ENCODE measurements around the gene CUEDC2. TPM values are rescaled to one million over a fixed set of nuclear protein-coding genes. Genes with fewer than 3 reads are reported as not detected.

Gene CUEDC2
- total and polyA plus RNA-seq, 10 of the 15 experiments (the other 5 are each of a cell fraction or from before 2014, with no cell fraction given): 20.4 to 121 (median 75.0) TPM

GRCh38 chr10:102408728-102409603 is 23.4 kb downstream of the CUEDC2 start:
- 0 out of 3 replicates have a peak, but pooled peaks have one; percentile 8 for ATAC-seq
- no peaks in the 10 kb centered on the region for H3K79me2 ChIP-seq (ENCODE audit: control insufficient read depth, insufficient read depth, low read length)
- no peak overlapping the region for H3K9ac ChIP-seq (ENCODE audit: control insufficient read depth, insufficient read depth, low read length)
- in situ Hi-C loops (cut with MboI): loop anchor here (5.0 kb wide), 1 partner anchor 182 kb away; the partner anchor contains the start of gene ELOVL3
- H3K4me2 ChIP-seq (ENCODE audit: control insufficient read depth, insufficient read depth): peak overlapping the region; percentile 64; the same call in 1 of the 2 replicates
- peaks cover 5% of the 10 kb centered on the region; the same call in 1 of the 2 replicates for H4K20me1 ChIP-seq (ENCODE audit: control insufficient read depth, insufficient read depth)
- peaks cover 9% of the 10 kb centered on the region for H3K4me1 ChIP-seq (ENCODE audit: control insufficient read depth, insufficient read depth, low read length)
- no peaks in the 10 kb centered on the region for H3K36me3 ChIP-seq (ENCODE audit: control insufficient read depth in 2 of 2, insufficient read depth in 2 of 2, low read length in 1 of 2)
- H3K9me3 ChIP-seq (replicated peaks; ENCODE audit: control insufficient read depth, insufficient read depth, low read length): no peaks in the 10 kb centered on the region
- H3K27ac ChIP-seq (ENCODE audit: control insufficient read depth, insufficient read depth): no peak overlapping the region
- TF ChIP-seq ZNF274 (IDR thresholded peaks at IDR 0.05; ENCODE audit: insufficient read depth, insufficient read length) (no peak), HDAC6 (IDR thresholded peaks at IDR 0.05; ENCODE audit: unreplicated experiment) (peak; percentile 12), HDGF (IDR thresholded peaks at IDR 0.05) (no peak), SMAD1 (IDR thresholded peaks at IDR 0.05; ENCODE audit: low read depth, partially characterized antibody) (no peak), POU2F2 (IDR thresholded peaks at IDR 0.05; ENCODE audit: borderline replicate concordance, low read depth, low read length) (no peak), TAF1 (IDR thresholded peaks at IDR 0.05; ENCODE audit: borderline replicate concordance, low read depth, low read length) (0 out of 2 replicates have a peak, but pooled peaks have one; percentile 17), EGR1 (IDR thresholded peaks at IDR 0.05; ENCODE audit: borderline replicate concordance in 1 of 2, low read depth in 2 of 2, low read length in 2 of 2) (peak in 1 of 2 experiments; percentile 75; a peak in 2 of 3 replicates), KDM1A (IDR thresholded peaks at IDR 0.05; ENCODE audit: borderline replicate concordance) (no peak), POLR2A (IDR thresholded peaks at IDR 0.05; ENCODE audit: low read depth, low read length) (peak; percentile 50; the same call in 1 of the 2 replicates), KAT2A (conservative IDR thresholded peaks at IDR 0.05; ENCODE audit: control insufficient read depth, low read depth, low read length) (no peak), SUPT20H (IDR thresholded peaks at IDR 0.05; ENCODE audit: borderline replicate concordance, control insufficient read depth, low read depth, low read length) (no peak), SPI1 (IDR thresholded peaks at IDR 0.05; ENCODE audit: borderline replicate concordance, insufficient read depth, low read depth, low read length) (no peak), CEBPZ (IDR thresholded peaks at IDR 0.05; ENCODE audit: low read depth, low read length) (no peak)
- 3% methylated on average over 59 of the region's 103 CpGs for WGBS (ENCODE audit: insufficient coverage, insufficient replicate concordance, low lambda C conversion rate, missing lambda C conversion rate)
- BruUV-seq (replicated peaks): no TSS peak
- ChIA-PET SMC1A (ENCODE audit: uncharacterized antibody, unreplicated experiment) (interaction anchor here (1.0 to 1.2 kb wide), 2 partner anchors 11 kb away, joined by 3 read pairs; no protein-coding TSS in a partner anchor), POLR2A (interaction anchor here (1.2 kb wide), 1 partner anchor 14 kb away, joined by 4 read pairs; no protein-coding TSS in a partner anchor), CTCF (interaction anchor here (1.2 to 1.7 kb wide), 2 partner anchors 10 to 180 kb away, joined by 4 to 7 read pairs; no protein-coding TSS in a partner anchor), RAD21 (ENCODE audit: unreplicated experiment) (interaction anchor here (0.9 kb wide), 1 partner anchor 179 kb away, joined by 3 read pairs; no protein-coding TSS in a partner anchor)
- FAIRE-seq: no peak
- no peak overlapping the region for H2AFZ ChIP-seq (ENCODE audit: control insufficient read depth, low read depth, low read length)
- no peak for DNase-seq (ENCODE audit: low read depth, low spot score)
- intact Hi-C loops (cut with micrococcal nuclease; ENCODE audit: unreplicated experiment): no loop called here
- H3K4me3 ChIP-seq: peak overlapping the region; percentile 22; the same call in 1 of the 2 replicates
- peaks cover 17 to 21% of the 10 kb centered on the region in 2 experiments for H3K27me3 ChIP-seq (replicated peaks in 1 of 2; ENCODE audit: control insufficient read depth in 2 of 2, insufficient read depth in 2 of 2, low read length in 1 of 2)
